Measurements from ENCODE around the gene AMBRA1. TPM values are rescaled to one million over a fixed set of nuclear protein-coding genes. Genes with fewer than 3 reads are reported as not detected.
A peak's percentile ranks its signal among the peaks of the same experiment; 100 is the strongest.

Gene AMBRA1
- total and polyA plus RNA-seq, 2 of the 8 experiments (the other 6 are each of a cell fraction or from before 2014, with no cell fraction given): 14.2 to 37.4 TPM

GRCh38 chr11:46529095-46529905 lies 64.5 kb downstream of the AMBRA1 start:
- no peaks in the 10 kb centered on the region for H3K27me3 ChIP-seq (replicated peaks in 1 of 4; ENCODE audit: control insufficient read depth in 3 of 4, extremely low read depth in 1 of 4, insufficient read depth in 3 of 4, low read length in 3 of 4)
- WGBS, 2 experiments (ENCODE audit: extremely low coverage in 1 of 2, insufficient coverage in 1 of 2, insufficient read length in 1 of 2, insufficient replicate concordance in 2 of 2, low coverage in 1 of 2, low lambda C conversion rate in 2 of 2, missing lambda C conversion rate in 1 of 2): 42% methylated on average over 4 of the region's 4 CpGs; no CpG with 5 or more reads in 1 of the 2 experiments
- no peak overlapping the region for H2AK5ac ChIP-seq (ENCODE audit: low read depth, low read length)
- H2BK5ac ChIP-seq (ENCODE audit: low read depth, low read length): no peak overlapping the region
- H3K79me1 ChIP-seq (ENCODE audit: low read depth, low read length): peaks cover under 1% of the 10 kb centered on the region; the same call in 1 of the 2 replicates
- peaks cover 0 to 7% of the 10 kb centered on the region in 2 experiments for H4K20me1 ChIP-seq (replicated peaks in 1 of 2; ENCODE audit: control insufficient read depth in 1 of 2, insufficient read depth in 2 of 2, low read length in 2 of 2)
- ChIA-PET POLR2A (ENCODE audit: partially characterized antibody) (no interaction called here), CTCF (ENCODE audit: partially characterized antibody) (interaction anchor here (0.6 to 2.9 kb wide), 63 partner anchors 8 to 312 kb away, joined by 3 to 33 read pairs (median 5); partner anchors contain the start of genes AMBRA1 and CHRM4)
- H2BK20ac ChIP-seq (ENCODE audit: low read length): no peak overlapping the region
- H3K4ac ChIP-seq (replicated peaks; ENCODE audit: insufficient read length, low read depth, low read length): no peak overlapping the region
- H3K14ac ChIP-seq (ENCODE audit: insufficient read length): no peak overlapping the region
- no peaks in the 10 kb centered on the region for H3K36me3 ChIP-seq (ENCODE audit: control insufficient read depth in 2 of 4, insufficient read depth in 4 of 4, low read length in 3 of 4)
- no peak overlapping the region for H2BK12ac ChIP-seq (ENCODE audit: low read depth, low read length)
- no peak overlapping the region for H3K4me3 ChIP-seq (ENCODE audit: extremely low read depth in 1 of 4, insufficient read depth in 2 of 4, low read depth in 3 of 4, low read length in 4 of 4)
- no peak overlapping the region for H2AFZ ChIP-seq (ENCODE audit: low read length)
- H3K27ac ChIP-seq (ENCODE audit: low read depth, low read length): no peak overlapping the region
- FAIRE-seq: peak; percentile 90
- peak; percentile 60 to 92 for DNase-seq (ENCODE audit: low read depth in 1 of 2, low spot score in 2 of 2)
- H2BK120ac ChIP-seq (replicated peaks; ENCODE audit: low read depth, low read length): no peak overlapping the region
- no peak overlapping the region for H2BK15ac ChIP-seq (ENCODE audit: low read length)
- no peak overlapping the region for H3K18ac ChIP-seq (ENCODE audit: extremely low read depth, low read length)
- H3K23me2 ChIP-seq (ENCODE audit: low read depth, low read length): no peaks in the 10 kb centered on the region
- peaks cover 0 to 6% (median 1%) of the 10 kb centered on the region in 4 experiments; a peak in 3 of 7 replicates for H3K4me1 ChIP-seq (replicated peaks in 1 of 4; ENCODE audit: control insufficient read depth in 3 of 4, insufficient read depth in 4 of 4, low read length in 3 of 4)
- H4K5ac ChIP-seq (ENCODE audit: insufficient read length, low read depth, low read length): no peak overlapping the region
- no peak overlapping the region for H3K23ac ChIP-seq (ENCODE audit: insufficient read length)
- H3K56ac ChIP-seq (replicated peaks; ENCODE audit: insufficient read length, low read depth, low read length): no peak overlapping the region
- no peak overlapping the region for H3K4me2 ChIP-seq (ENCODE audit: insufficient read depth in 1 of 2, low read depth in 2 of 2, low read length in 2 of 2)
- H3K79me2 ChIP-seq (ENCODE audit: control insufficient read depth in 1 of 2, insufficient read depth in 2 of 2, low read length in 2 of 2): peaks cover 0 to 60% of the 10 kb centered on the region in 2 experiments; a peak in 2 of 4 replicates
- no peak overlapping the region for H3K9ac ChIP-seq (replicated peaks in 1 of 4; ENCODE audit: extremely low read depth in 1 of 4, low read depth in 3 of 4, low read length in 3 of 4)
- H4K8ac ChIP-seq (ENCODE audit: extremely low read depth, insufficient read depth, low read length): no peak overlapping the region
- no peaks in the 10 kb centered on the region for H3K9me3 ChIP-seq (ENCODE audit: insufficient read depth in 2 of 2, low read depth in 1 of 2, low read length in 1 of 2)
- H4K91ac ChIP-seq (replicated peaks; ENCODE audit: insufficient read length, low read length): no peak overlapping the region
- TF ChIP-seq CEBPB (IDR thresholded peaks at IDR 0.05; ENCODE audit: low read depth, low read length): no peak; the same call in 1 of the 2 replicates
- peak in 1 of 2 experiments; percentile 72; a peak in 1 of 4 replicates for TF ChIP-seq SIN3A (conservative IDR thresholded peaks at IDR 0.05 in 1 of 2, IDR thresholded peaks at IDR 0.05 in 1 of 2; ENCODE audit: low read depth in 1 of 2, low read length in 2 of 2)
- TF ChIP-seq CREB1 (IDR thresholded peaks at IDR 0.05): peak; percentile 30; the same call in 1 of the 2 replicates
- no peak for TF ChIP-seq ATF3 (IDR thresholded peaks at IDR 0.05; ENCODE audit: insufficient read depth, low read depth, low read length)
- 0 out of 2 replicates have a peak, but pooled peaks have one; percentile 15 for TF ChIP-seq MAX (IDR thresholded peaks at IDR 0.05)
- TF ChIP-seq RAD21 (IDR thresholded peaks at IDR 0.05 in 1 of 2, conservative IDR thresholded peaks at IDR 0.05 in 1 of 2; ENCODE audit: low read depth in 2 of 2, low read length in 2 of 2): peak; percentile 67 to 73
- peak; percentile 89 to 98 (median 97) for TF ChIP-seq CTCF (IDR thresholded peaks at IDR 0.05; ENCODE audit: control extremely low read depth in 1 of 3, insufficient read depth in 1 of 3, low read depth in 1 of 3, low read length in 3 of 3)

All from H1 (cell line).